ENCODE measurements around the gene CDK18. TPM values are rescaled to one million over a fixed set of nuclear protein-coding genes. Genes with fewer than 3 reads are reported as not detected.

CDK18 gene
- total and polyA plus RNA-seq, 10 of the 15 experiments (the other 5 are each of a cell fraction or from before 2014, with no cell fraction given) = 0.13 to 4.4 (median 0.52) TPM; not detected in 2

DNA sequence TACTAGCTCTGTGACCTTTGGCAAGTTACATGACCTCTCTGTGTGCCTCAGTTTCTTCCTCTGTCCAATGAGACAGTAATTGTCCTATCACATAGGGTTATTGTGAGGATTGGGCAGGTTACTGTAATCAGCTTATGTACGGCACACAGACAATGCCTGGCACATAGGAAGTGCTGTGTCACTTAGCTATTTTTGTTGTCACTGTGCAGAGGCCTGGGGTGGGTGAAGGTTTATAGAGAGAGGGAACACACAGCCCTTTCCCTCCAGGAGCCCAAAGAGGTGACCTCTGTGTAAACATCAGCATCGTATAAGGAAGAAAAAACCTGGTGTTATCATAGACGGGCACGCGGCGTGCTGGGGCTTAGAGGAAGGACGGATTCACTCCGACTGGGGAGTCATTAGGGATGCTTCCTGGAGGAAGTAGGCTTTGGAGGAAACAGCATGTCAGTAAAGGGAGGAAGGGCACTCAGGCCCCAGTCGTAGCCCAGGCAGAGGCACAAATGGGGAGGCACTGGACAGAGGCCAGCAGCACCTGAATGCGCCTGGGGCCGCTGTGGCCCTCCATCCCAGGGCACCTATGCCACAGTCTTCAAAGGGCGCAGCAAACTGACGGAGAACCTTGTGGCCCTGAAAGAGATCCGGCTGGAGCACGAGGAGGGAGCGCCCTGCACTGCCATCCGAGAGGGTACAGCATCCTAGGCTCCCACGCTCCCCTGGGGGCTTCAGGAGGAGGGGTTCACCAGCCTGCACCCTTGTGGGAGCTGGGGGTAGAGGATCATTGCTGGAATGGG is 21.2 kb downstream of the CDK18 start:
- no TSS peak for BruUV-seq (replicated peaks)
- Histone ChIP-seq H3K27me3 (replicated peaks in 1 of 2; ENCODE audit: control insufficient read depth in 2 of 2, insufficient read depth in 2 of 2, low read length in 1 of 2) (peaks cover 2 to 3% of the 10 kb centered on the region in 2 experiments; a peak in 3 of 4 replicates), H3K4me2 (ENCODE audit: control insufficient read depth, insufficient read depth) (no peak overlapping the region), H2AFZ (ENCODE audit: control insufficient read depth, low read depth, low read length) (no peak overlapping the region), H3K4me1 (ENCODE audit: control insufficient read depth, insufficient read depth, low read length) (no peaks in the 10 kb centered on the region), H3K36me3 (ENCODE audit: control insufficient read depth in 2 of 2, insufficient read depth in 2 of 2, low read length in 1 of 2) (no peaks in the 10 kb centered on the region), H3K79me2 (ENCODE audit: control insufficient read depth, insufficient read depth, low read length) (no peaks in the 10 kb centered on the region), H3K9ac (ENCODE audit: control insufficient read depth, insufficient read depth, low read length) (no peak overlapping the region), H3K4me3 (no peak overlapping the region), H3K9me3 (replicated peaks; ENCODE audit: control insufficient read depth, insufficient read depth, low read length) (no peaks in the 10 kb centered on the region), H3K27ac (ENCODE audit: control insufficient read depth, insufficient read depth) (no peak overlapping the region), H4K20me1 (ENCODE audit: control insufficient read depth, insufficient read depth) (no peaks in the 10 kb centered on the region)
- ChIA-PET POLR2A (interaction anchor here (1.1 to 1.6 kb wide), 2 partner anchors 36 to 38 kb away, joined by 4 to 6 read pairs; no protein-coding TSS in a partner anchor), RAD21 (ENCODE audit: unreplicated experiment) (interaction anchor here (0.6 to 6.7 kb wide), 16 partner anchors 12 to 252 kb away, joined by 3 to 342 read pairs (median 12); partner anchors contain the start of genes CDK18 and ELK4), SMC1A (ENCODE audit: uncharacterized antibody, unreplicated experiment) (interaction anchor here (1.0 to 10.0 kb wide), 14 partner anchors 17 to 252 kb away, joined by 3 to 319 read pairs (median 15); partner anchors contain the start of gene ELK4), CTCF (interaction anchor here (0.9 to 31.6 kb wide), 27 partner anchors 10 to 252 kb away, joined by 3 to 891 read pairs (median 11); partner anchors contain the start of genes ELK4 and KLHDC8A)
- intact Hi-C loops (cut with micrococcal nuclease; ENCODE audit: unreplicated experiment) = loop anchor here (5.0 to 10.0 kb wide), 2 partner anchors 67 to 251 kb away; no protein-coding TSS in a partner anchor
- FAIRE-seq = no peak
- TF ChIP-seq, protein P1, sequence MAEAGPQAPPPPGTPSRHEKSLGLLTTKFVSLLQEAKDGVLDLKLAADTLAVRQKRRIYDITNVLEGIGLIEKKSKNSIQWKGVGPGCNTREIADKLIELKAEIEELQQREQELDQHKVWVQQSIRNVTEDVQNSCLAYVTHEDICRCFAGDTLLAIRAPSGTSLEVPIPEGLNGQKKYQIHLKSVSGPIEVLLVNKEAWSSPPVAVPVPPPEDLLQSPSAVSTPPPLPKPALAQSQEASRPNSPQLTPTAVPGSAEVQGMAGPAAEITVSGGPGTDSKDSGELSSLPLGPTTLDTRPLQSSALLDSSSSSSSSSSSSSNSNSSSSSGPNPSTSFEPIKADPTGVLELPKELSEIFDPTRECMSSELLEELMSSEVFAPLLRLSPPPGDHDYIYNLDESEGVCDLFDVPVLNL (IDR thresholded peaks at IDR 0.05; ENCODE audit: low read depth, low read length) = no peak
- TF ChIP-seq RAD51 (IDR thresholded peaks at IDR 0.05) (no peak), LARP7 (IDR thresholded peaks at IDR 0.05) (no peak), ESRRA (IDR thresholded peaks at IDR 0.05; ENCODE audit: low read length) (no peak), CHD1 (IDR thresholded peaks at IDR 0.05; ENCODE audit: low read depth, low read length) (no peak)
- no peak for DNase-seq (ENCODE audit: low read depth, low spot score)
- in situ Hi-C loops (cut with MboI) = loop anchor here (5.0 kb wide), 1 partner anchor 127 kb away; no protein-coding TSS in a partner anchor
- WGBS (ENCODE audit: insufficient coverage, insufficient replicate concordance, low lambda C conversion rate, missing lambda C conversion rate) = 42% methylated on average over 18 of the region's 18 CpGs
- no peak for ATAC-seq

Data from GM12878 (cell line).